Ovary (tissue), 3 donors: ENCODE results near the gene TTC39A.

Experiments used
- CTCF ChIP-seq, 3 donors: fragments of 450-650 bp in 2 of 3; fragments of 200-600 bp in 1 of 3; IDR thresholded peaks; one replicate each; pipeline versions ENCODE4 v1.5.1 to v1.8.0; 2016 to 2022; ENCODE audit warnings: antibody characterized with exemption in 3 of 3, mild to moderate bottlenecking in 1 of 3
- POLR2A ChIP-seq: fragments of 450-650 bp; IDR thresholded peaks from one replicate; pipeline ENCODE4 v1.6.1; 2017; ENCODE audit warnings: antibody characterized with exemption, mild to moderate bottlenecking, moderate library complexity
- donor health status: DM: no; HTN: no; CAD: no.

- TF ChIP-seq CTCF (IDR thresholded peaks at IDR 0.05) (no peak), POLR2A (no peak)
Measured at GRCh38 chr1:51316846-51317120, 13.6 kb downstream of the TTC39A start.
